ENCODE results near the gene RNF222. TPM values are rescaled to one million over a fixed set of nuclear protein-coding genes. Genes with fewer than 3 reads are reported as not detected.

The RNF222 gene
- total RNA-seq, 1 experiment from 2014 or later: not detected

DNA sequence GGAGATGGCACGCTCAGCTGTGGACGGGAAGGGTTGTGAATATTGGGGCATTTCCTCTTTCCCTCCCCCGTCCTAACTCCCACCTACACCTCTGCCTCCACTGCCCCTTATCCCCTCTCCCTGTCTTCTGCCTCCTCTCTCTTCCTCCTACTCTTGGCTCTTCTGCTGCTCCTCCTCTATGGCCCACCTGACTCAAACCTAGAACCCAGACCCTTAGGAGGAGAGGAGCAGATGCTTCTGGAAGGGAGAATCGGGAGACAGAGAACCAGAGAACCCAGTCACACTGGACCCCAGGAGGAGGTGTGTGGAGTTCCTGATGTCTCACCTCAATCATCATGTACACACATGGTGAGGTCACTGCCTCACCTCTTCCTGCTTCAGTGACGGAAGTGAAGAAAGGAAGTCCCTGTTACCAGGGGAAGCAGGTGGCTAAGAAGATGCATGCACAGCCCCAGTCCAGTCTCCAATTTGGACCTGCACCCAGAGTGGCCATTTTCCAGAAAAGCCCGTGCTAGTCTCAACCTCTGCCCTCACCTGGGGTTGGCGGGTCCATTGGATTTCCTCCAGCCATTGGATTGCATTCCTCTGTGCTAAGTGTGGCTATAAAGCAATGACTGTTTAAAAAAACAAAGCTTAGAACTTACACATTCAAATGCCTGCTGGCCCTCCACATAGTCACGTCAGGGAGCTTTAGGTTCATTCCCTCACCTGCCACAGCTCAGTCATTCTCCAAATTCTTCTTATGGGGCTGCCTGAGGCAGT lies 4.0 kb downstream of the RNF222 start:
- H3K4me3 Mint-ChIP-seq (ENCODE audit: unreplicated experiment): no peak overlapping the region
- H3K9me3 Mint-ChIP-seq (ENCODE audit: unreplicated experiment): no peaks in the 10 kb centered on the region
- H3K36me3 Mint-ChIP-seq (ENCODE audit: insufficient read depth, unreplicated experiment): no peaks in the 10 kb centered on the region

DNA sequence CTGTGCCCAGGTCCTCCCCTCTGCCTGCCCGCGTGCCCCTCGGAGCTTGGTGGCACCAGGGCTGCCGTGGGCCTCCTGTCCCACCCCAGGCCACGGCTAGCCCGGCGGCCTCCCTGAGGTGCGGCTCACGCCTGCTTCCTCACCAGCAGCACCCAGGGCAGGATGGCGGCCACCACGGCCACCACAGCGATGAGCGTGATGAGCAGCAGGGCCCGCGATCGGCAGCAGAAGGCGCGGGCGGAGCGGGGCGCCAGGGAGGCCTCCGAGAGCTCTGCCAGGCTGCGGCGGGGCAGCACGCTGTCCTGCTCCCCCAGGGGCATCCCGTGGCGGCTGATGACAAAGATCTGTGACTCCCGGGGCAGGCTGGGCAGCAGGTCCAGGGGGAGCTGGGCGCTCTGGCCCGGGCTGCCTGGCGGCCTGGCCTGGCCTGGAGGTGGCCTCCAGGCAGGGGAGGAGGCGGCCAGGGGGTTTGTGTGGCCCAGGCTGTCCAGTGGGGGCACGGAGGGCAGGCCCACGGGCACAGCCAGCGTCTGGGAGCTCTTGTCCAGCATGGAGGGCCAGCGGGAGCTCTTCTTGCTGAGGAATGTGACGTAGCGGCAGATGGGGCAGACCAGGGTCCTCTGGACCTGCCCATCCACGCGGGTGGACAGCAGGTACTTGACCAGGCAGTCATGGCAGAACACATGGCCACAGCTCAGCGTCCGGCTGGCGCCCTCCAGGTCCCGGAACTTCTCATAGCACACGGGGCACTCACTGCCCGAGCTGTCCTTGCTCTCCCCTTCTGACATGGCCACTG lies 4.8 kb downstream of the RNF222 start:
- no peaks in the 10 kb centered on the region for H3K9me3 ChIP-seq
- no peak overlapping the region for H3K4me3 ChIP-seq (ENCODE audit: low read depth, low read length)
- no peaks in the 10 kb centered on the region for H3K27me3 ChIP-seq (replicated peaks; ENCODE audit: control insufficient read depth, insufficient read depth, low read length)
- no peaks in the 10 kb centered on the region for H3K36me3 ChIP-seq (ENCODE audit: control insufficient read depth, insufficient read depth, low read length)
- H3K4me1 ChIP-seq: no peaks in the 10 kb centered on the region
- BruUV-seq (replicated peaks): no TSS peak
- Mint-ChIP-seq H3K27me3 (ENCODE audit: insufficient read depth, unreplicated experiment) (peaks cover 6% of the 10 kb centered on the region), H3K27ac (ENCODE audit: unreplicated experiment) (no peak overlapping the region), H3K36me3 (ENCODE audit: insufficient read depth, unreplicated experiment) (no peaks in the 10 kb centered on the region), H3K9me3 (ENCODE audit: unreplicated experiment) (no peaks in the 10 kb centered on the region), H3K4me3 (ENCODE audit: unreplicated experiment) (no peak overlapping the region), H3K4me1 (ENCODE audit: low read depth, unreplicated experiment) (peaks cover 6% of the 10 kb centered on the region)
- TF ChIP-seq, protein P1, sequence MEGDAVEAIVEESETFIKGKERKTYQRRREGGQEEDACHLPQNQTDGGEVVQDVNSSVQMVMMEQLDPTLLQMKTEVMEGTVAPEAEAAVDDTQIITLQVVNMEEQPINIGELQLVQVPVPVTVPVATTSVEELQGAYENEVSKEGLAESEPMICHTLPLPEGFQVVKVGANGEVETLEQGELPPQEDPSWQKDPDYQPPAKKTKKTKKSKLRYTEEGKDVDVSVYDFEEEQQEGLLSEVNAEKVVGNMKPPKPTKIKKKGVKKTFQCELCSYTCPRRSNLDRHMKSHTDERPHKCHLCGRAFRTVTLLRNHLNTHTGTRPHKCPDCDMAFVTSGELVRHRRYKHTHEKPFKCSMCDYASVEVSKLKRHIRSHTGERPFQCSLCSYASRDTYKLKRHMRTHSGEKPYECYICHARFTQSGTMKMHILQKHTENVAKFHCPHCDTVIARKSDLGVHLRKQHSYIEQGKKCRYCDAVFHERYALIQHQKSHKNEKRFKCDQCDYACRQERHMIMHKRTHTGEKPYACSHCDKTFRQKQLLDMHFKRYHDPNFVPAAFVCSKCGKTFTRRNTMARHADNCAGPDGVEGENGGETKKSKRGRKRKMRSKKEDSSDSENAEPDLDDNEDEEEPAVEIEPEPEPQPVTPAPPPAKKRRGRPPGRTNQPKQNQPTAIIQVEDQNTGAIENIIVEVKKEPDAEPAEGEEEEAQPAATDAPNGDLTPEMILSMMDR (IDR thresholded peaks at IDR 0.05; ENCODE audit: insufficient read depth in 1 of 2, low read depth in 1 of 2, low read length in 1 of 2, severe bottlenecking in 1 of 2, unreplicated experiment in 1 of 2): no peak
- intact Hi-C loops (cut with micrococcal nuclease; ENCODE audit: unreplicated experiment): no loop called here
- ChIA-PET POLR2A (no interaction called here), CTCF (no interaction called here)
- no peak for DNase-seq

More for the DNA sequence above, 4.0 kb downstream of the RNF222 start:
- ChIA-PET POLR2A (no interaction called here), CTCF (interaction anchor here (0.9 kb wide), 1 partner anchor 10 kb away, joined by 4 read pairs; no protein-coding TSS in a partner anchor)
- Histone ChIP-seq H3K27me3 (replicated peaks; ENCODE audit: control insufficient read depth, insufficient read depth, low read length) (no peaks in the 10 kb centered on the region), H3K9me3 (no peaks in the 10 kb centered on the region), H3K4me1 (no peaks in the 10 kb centered on the region), H3K36me3 (ENCODE audit: control insufficient read depth, insufficient read depth, low read length) (no peaks in the 10 kb centered on the region), H3K4me3 (ENCODE audit: low read depth, low read length) (no peak overlapping the region)
- no peak for DNase-seq
- intact Hi-C loops (cut with micrococcal nuclease; ENCODE audit: unreplicated experiment): no loop called here
- H3K27ac Mint-ChIP-seq (ENCODE audit: unreplicated experiment): no peak overlapping the region
- TF ChIP-seq, protein P1 (IDR thresholded peaks at IDR 0.05; ENCODE audit: insufficient read depth in 1 of 2, low read depth in 1 of 2, low read length in 1 of 2, severe bottlenecking in 1 of 2, unreplicated experiment in 1 of 2): no peak
- H3K4me1 Mint-ChIP-seq (ENCODE audit: low read depth, unreplicated experiment): peaks cover 6% of the 10 kb centered on the region
- no TSS peak for BruUV-seq (replicated peaks)
- peaks cover 6% of the 10 kb centered on the region for H3K27me3 Mint-ChIP-seq (ENCODE audit: insufficient read depth, unreplicated experiment)

DNA sequence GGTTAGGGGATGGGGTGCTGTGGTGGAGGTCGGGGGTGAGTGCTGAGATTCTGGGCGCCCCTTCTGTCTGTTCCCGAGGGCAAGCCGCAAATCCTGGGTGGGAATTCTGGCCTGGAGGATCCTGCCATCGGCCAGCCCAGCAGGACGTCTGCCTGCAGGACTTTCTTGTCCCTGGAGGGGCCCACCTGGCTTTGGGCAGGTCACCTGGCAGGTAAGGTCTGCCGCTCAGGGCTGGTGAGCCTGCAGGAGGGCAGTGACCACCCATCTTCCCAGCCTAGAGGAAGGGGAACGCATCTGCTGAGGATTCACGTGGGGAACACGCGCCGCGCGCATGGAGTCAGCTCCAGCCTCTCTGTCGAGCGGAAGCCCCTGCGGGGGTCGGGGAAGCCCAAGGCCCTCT lies 5.4 kb downstream of the RNF222 start:
- H3K27me3 Mint-ChIP-seq (ENCODE audit: insufficient read depth, unreplicated experiment): peaks cover 4% of the 10 kb centered on the region
- POLR2A ChIA-PET: no interaction called here

More for the DNA sequence above, 5.4 kb downstream of the RNF222 start:
- no peak for DNase-seq
- intact Hi-C loops (cut with micrococcal nuclease; ENCODE audit: unreplicated experiment): no loop called here
- H3K27me3 ChIP-seq (replicated peaks; ENCODE audit: control insufficient read depth, insufficient read depth, low read length): no peaks in the 10 kb centered on the region
- no TSS peak for BruUV-seq (replicated peaks)
- H3K9me3 Mint-ChIP-seq (ENCODE audit: unreplicated experiment): no peaks in the 10 kb centered on the region
- H3K4me1 Mint-ChIP-seq (ENCODE audit: low read depth, unreplicated experiment): peaks cover under 1% of the 10 kb centered on the region
- H3K4me3 Mint-ChIP-seq (ENCODE audit: unreplicated experiment): no peak overlapping the region
- H3K4me1 ChIP-seq: no peaks in the 10 kb centered on the region
- TF ChIP-seq, protein P1 (IDR thresholded peaks at IDR 0.05; ENCODE audit: insufficient read depth in 1 of 2, low read depth in 1 of 2, low read length in 1 of 2, severe bottlenecking in 1 of 2, unreplicated experiment in 1 of 2): no peak
- H3K9me3 ChIP-seq: no peaks in the 10 kb centered on the region
- CTCF ChIA-PET: interaction anchor here (0.7 kb wide), 1 partner anchor 9 kb away, joined by 6 read pairs; no protein-coding TSS in a partner anchor
- H3K27ac Mint-ChIP-seq (ENCODE audit: unreplicated experiment): no peak overlapping the region
- H3K36me3 ChIP-seq (ENCODE audit: control insufficient read depth, insufficient read depth, low read length): no peaks in the 10 kb centered on the region
- no peak overlapping the region for H3K4me3 ChIP-seq (ENCODE audit: low read depth, low read length)
- H3K36me3 Mint-ChIP-seq (ENCODE audit: insufficient read depth, unreplicated experiment): no peaks in the 10 kb centered on the region
